Neural cell (in vitro differentiated cells): ENCODE data around the gene ATP13A1.

ENCODE experiments used
- EZH2 ChIP-seq: fragments of 200-600, 300-800 bp; shearing (Covaris generic), sonication (generic); IDR thresholded peaks from 2 replicates; pipeline ENCODE4 v1.6.1; 2014; ENCODE audit warnings: antibody characterized with exemption, low read length, borderline replicate concordance, mild to moderate bottlenecking; ENCODE audit not compliant: insufficient read depth, poor library complexity, severe bottlenecking
- POLR2AphosphoS5 ChIP-seq: IDR thresholded peaks from 2 replicates; pipeline ENCODE4 v1.6.1; 2012
- REST ChIP-seq: IDR thresholded peaks from 2 replicates; pipeline ENCODE4 v1.6.1; 2012; ENCODE audit warnings: borderline replicate concordance
- SMC3 ChIP-seq: fragments of 450-650 bp; conservative IDR thresholded peaks from 2 replicates; pipeline ENCODE4 v1.6.1; 2014; ENCODE audit warnings: antibody characterized with exemption, mild to moderate bottlenecking, moderate library complexity; ENCODE audit not compliant: poor library complexity
- TF ChIP-seq, protein P1 (sequence below): fragments of 450-650 bp; IDR thresholded peaks from 2 replicates; pipeline ENCODE4 v1.5.1; 2014; ENCODE audit warnings: antibody characterized with exemption, mild to moderate bottlenecking, moderate library complexity; ENCODE audit not compliant: poor library complexity, severe bottlenecking

- no peak for TF ChIP-seq SMC3
- TF ChIP-seq, protein P1, sequence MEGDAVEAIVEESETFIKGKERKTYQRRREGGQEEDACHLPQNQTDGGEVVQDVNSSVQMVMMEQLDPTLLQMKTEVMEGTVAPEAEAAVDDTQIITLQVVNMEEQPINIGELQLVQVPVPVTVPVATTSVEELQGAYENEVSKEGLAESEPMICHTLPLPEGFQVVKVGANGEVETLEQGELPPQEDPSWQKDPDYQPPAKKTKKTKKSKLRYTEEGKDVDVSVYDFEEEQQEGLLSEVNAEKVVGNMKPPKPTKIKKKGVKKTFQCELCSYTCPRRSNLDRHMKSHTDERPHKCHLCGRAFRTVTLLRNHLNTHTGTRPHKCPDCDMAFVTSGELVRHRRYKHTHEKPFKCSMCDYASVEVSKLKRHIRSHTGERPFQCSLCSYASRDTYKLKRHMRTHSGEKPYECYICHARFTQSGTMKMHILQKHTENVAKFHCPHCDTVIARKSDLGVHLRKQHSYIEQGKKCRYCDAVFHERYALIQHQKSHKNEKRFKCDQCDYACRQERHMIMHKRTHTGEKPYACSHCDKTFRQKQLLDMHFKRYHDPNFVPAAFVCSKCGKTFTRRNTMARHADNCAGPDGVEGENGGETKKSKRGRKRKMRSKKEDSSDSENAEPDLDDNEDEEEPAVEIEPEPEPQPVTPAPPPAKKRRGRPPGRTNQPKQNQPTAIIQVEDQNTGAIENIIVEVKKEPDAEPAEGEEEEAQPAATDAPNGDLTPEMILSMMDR = no peak
- no peak for TF ChIP-seq POLR2AphosphoS5
- TF ChIP-seq REST = no peak
- TF ChIP-seq EZH2 = no peak
These were observed 13.1 kb downstream of the ATP13A1 start for GRCh38 chr19:19650331-19650730.
